Keratinocyte (primary cell): ENCODE data around the gene NFASC.

ENCODE experiments used
- CTCF ChIP-seq, 3 experiments: IDR thresholded peaks in 1 of 3; conservative IDR thresholded peaks in 1 of 3; optimal IDR thresholded peaks in 1 of 3; 2 replicates in 2 of 3; 3 replicates in 1 of 3; pipeline versions ENCODE3 to v1.5.1; 2011; ENCODE audit warnings: low read length in 3 of 3, mild to moderate bottlenecking in 3 of 3, moderate library complexity in 2 of 3, control low read depth in 1 of 3, inconsistent platforms in 1 of 3; ENCODE audit not compliant: insufficient read depth in 2 of 3; ENCODE audit errors: extremely low read depth in 1 of 3
- EZH2 ChIP-seq: IDR thresholded peaks from one replicate; pipeline ENCODE4 v1.6.1; 2012; ENCODE audit warnings: inconsistent platforms, mild to moderate bottlenecking, low read length, moderate library complexity

- TF ChIP-seq CTCF (optimal IDR thresholded peaks at IDR 0.05 in 1 of 3, IDR thresholded peaks at IDR 0.05 in 1 of 3, conservative IDR thresholded peaks at IDR 0.05 in 1 of 3; ENCODE audit: extremely low read depth in 1 of 3, insufficient read depth in 2 of 3, low read length in 3 of 3) = no peak
- TF ChIP-seq EZH2 = no peak
Observed at GRCh38 chr1:205009670-205010069, 139.0 kb downstream of the NFASC start.
